ENCODE measurements around the gene CYB561A3.

Gene CYB561A3

DNA sequence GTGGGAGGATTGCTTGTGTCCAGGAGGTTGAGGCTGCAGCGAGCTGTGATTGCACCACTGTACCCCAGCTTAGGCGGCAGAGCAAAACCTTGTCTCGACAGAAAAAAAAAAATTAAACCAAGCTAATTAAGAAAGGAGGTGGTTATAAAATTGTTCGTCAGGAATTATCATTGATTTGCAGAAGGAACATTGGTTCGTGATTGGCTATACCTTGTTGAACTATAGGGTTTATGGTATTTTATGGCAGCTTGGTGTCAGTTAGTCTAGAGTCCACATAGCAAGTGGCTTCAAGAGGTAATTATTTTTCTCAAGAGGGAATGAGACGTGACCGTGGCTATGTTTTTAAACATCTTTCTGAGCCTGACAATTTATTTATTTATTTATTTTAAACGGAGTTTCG, 19.2 kb upstream of the CYB561A3 start:
- Mint-ChIP-seq H3K9me3 (no peaks in the 10 kb centered on the region), H3K4me3 (no peak overlapping the region), H3K27me3 (no peaks in the 10 kb centered on the region), H3K36me3 (ENCODE audit: low read depth) (peaks cover 8% of the 10 kb centered on the region), H3K4me1 (ENCODE audit: low read depth) (peaks cover 41% of the 10 kb centered on the region), H3K27ac (no peak overlapping the region)
- intact Hi-C loops (cut with micrococcal nuclease): loop anchor here (10.0 kb wide), 1 partner anchor 126 kb away; no protein-coding TSS in a partner anchor

GRCh38 chr11:61378713-61379313, 17.1 kb upstream of the CYB561A3 start:
- no peaks in the 10 kb centered on the region for H3K27me3 Mint-ChIP-seq
- intact Hi-C loops (cut with micrococcal nuclease): no loop called here
- H3K27ac Mint-ChIP-seq: no peak overlapping the region
- peaks cover 32% of the 10 kb centered on the region for H3K4me1 Mint-ChIP-seq (ENCODE audit: low read depth)
- no peaks in the 10 kb centered on the region for H3K9me3 Mint-ChIP-seq
- no peak overlapping the region for H3K4me3 Mint-ChIP-seq
- peaks cover 9% of the 10 kb centered on the region for H3K36me3 Mint-ChIP-seq (ENCODE audit: low read depth)

DNA sequence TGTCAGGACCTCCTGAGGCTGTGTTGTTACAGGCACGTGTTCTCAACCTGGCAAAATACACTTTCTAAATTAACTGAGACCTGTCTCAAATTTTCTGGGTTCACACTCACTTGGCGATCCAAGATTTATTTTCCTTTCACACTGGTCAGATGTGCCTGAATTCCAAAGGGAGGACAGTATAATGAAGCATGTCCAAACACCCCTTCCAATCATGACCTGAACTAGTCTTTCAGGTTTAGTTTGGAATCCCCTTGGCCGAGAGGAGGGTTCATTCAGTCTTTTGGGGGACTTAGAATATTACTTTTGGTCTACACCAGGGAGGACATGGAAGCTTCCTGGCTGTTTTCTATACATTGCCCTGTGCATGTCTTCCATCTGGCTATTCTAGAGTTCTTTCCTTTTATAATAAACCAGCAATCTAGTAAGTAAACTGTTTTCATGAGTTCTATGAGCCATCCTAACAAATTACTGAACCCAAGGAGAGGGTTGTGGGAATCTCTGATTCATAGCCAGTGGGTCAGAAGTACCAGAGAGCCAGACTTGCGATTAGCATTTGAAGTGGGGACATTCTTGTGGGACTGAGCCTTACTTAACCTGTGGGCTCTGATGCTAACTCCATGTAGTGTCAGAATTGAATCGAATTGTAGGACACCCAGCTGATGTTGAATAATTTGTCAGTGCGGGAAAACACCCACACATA, 15.9 kb upstream of the CYB561A3 start:
- Mint-ChIP-seq H3K36me3 (ENCODE audit: low read depth) (peaks cover 9% of the 10 kb centered on the region), H3K9me3 (no peaks in the 10 kb centered on the region), H3K27ac (no peak overlapping the region), H3K4me3 (no peak overlapping the region), H3K4me1 (ENCODE audit: low read depth) (peaks cover 26% of the 10 kb centered on the region), H3K27me3 (no peaks in the 10 kb centered on the region)
- intact Hi-C loops (cut with micrococcal nuclease): no loop called here

DNA sequence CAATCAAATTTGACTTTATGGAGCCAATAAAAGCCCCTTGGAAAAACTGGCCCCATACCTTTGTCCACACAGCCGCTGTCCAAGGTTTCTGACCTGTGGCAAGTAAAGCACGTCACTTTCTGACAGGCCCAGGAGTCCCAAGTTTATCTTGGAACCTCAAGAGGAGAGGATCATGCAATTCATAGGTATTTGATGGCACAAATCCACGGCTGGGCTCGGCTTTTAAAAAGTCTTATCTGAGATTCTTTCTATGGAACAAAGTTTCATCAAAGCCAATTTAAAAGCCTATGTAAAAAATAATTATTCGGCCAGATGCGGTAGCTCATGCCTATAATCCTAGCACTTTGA, 14.1 kb upstream of the CYB561A3 start:
- no peaks in the 10 kb centered on the region for H3K27me3 Mint-ChIP-seq
- H3K36me3 Mint-ChIP-seq (ENCODE audit: low read depth): peaks cover 26% of the 10 kb centered on the region
- H3K27ac Mint-ChIP-seq: no peak overlapping the region
- no peak overlapping the region for H3K4me3 Mint-ChIP-seq
- H3K4me1 Mint-ChIP-seq (ENCODE audit: low read depth): peaks cover 15% of the 10 kb centered on the region
- intact Hi-C loops (cut with micrococcal nuclease): no loop called here
- H3K9me3 Mint-ChIP-seq: no peaks in the 10 kb centered on the region

- no peak overlapping the region for H3K27ac Mint-ChIP-seq
- peaks cover 27% of the 10 kb centered on the region for H3K4me1 Mint-ChIP-seq (ENCODE audit: low read depth)
- H3K4me3 Mint-ChIP-seq: no peak overlapping the region
- peaks cover 55% of the 10 kb centered on the region for H3K36me3 Mint-ChIP-seq (ENCODE audit: low read depth)
- H3K9me3 Mint-ChIP-seq: no peaks in the 10 kb centered on the region
- intact Hi-C loops (cut with micrococcal nuclease): no loop called here
- no peaks in the 10 kb centered on the region for H3K27me3 Mint-ChIP-seq
Observed at GRCh38 chr11:61372659-61373420, 11.2 kb upstream of the CYB561A3 start.

DNA sequence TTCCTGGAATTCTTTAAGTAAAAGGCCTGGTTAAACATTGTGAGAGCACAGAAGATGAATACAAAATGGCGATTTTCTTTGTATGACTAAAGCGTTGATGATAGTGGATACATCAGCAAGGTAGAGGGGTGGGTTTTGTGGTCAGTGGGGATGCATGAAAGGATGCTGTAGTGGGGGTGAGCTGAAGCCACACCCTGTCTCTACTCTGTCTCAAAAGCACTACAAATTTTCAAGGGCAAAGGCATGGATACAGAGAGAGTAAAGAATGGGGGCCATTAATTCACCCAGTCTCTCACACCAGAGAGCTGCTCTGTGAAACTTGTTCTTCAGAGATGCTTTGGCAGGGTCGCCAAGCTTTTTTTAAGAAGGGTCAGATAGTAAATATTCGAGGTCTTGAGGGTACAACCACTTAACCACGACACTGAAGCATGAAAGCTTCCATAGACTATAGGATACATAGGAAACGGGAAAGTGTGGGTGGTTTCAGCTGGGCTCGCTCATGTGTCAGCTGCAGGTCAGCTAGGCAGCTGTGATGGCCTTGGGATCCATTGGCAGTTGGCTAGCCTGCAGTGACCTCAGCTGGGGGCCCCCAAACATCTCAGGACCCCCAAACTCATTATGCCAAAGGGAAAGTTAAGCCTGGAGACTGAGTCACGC, 8.8 kb upstream of the CYB561A3 start:
- intact Hi-C loops (cut with micrococcal nuclease): no loop called here
- Mint-ChIP-seq H3K36me3 (ENCODE audit: low read depth) (peaks cover 70% of the 10 kb centered on the region), H3K4me3 (no peak overlapping the region), H3K9me3 (no peaks in the 10 kb centered on the region), H3K27ac (no peak overlapping the region), H3K27me3 (no peaks in the 10 kb centered on the region), H3K4me1 (ENCODE audit: low read depth) (peaks cover 27% of the 10 kb centered on the region)

GRCh38 chr11:61369372-61370348, 8.0 kb upstream of the CYB561A3 start:
- H3K4me3 Mint-ChIP-seq: no peak overlapping the region
- H3K9me3 Mint-ChIP-seq: no peaks in the 10 kb centered on the region
- peaks cover 27% of the 10 kb centered on the region for H3K4me1 Mint-ChIP-seq (ENCODE audit: low read depth)
- peak overlapping the region; percentile 32 for H3K27ac Mint-ChIP-seq
- intact Hi-C loops (cut with micrococcal nuclease): no loop called here
- H3K27me3 Mint-ChIP-seq: no peaks in the 10 kb centered on the region
- peaks cover 76% of the 10 kb centered on the region for H3K36me3 Mint-ChIP-seq (ENCODE audit: low read depth)

DNA sequence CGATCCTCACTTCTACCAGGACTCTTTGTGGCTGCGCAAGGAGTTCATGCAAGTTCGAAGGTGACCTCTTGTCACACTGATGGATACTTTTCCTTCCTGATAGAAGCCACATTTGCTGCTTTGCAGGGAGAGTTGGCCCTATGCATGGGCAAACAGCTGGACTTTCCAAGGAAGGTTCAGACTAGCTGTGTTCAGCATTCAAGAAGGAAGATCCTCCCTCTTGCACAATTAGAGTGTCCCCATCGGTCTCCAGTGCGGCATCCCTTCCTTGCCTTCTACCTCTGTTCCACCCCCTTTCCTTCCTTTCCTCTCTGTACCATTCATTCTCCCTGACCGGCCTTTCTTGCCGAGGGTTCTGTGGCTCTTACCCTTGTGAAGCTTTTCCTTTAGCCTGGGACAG, 7.0 kb upstream of the CYB561A3 start:
- Mint-ChIP-seq H3K27me3 (no peaks in the 10 kb centered on the region), H3K4me3 (no peak overlapping the region), H3K9me3 (no peaks in the 10 kb centered on the region), H3K36me3 (ENCODE audit: low read depth) (peaks cover 87% of the 10 kb centered on the region), H3K27ac (peak overlapping the region; percentile 56), H3K4me1 (ENCODE audit: low read depth) (peaks cover 28% of the 10 kb centered on the region)
- intact Hi-C loops (cut with micrococcal nuclease): no loop called here

GRCh38 chr11:61367406-61367805, 5.7 kb upstream of the CYB561A3 start:
- no peak overlapping the region for H3K4me3 Mint-ChIP-seq
- intact Hi-C loops (cut with micrococcal nuclease): no loop called here
- H3K27me3 Mint-ChIP-seq: no peaks in the 10 kb centered on the region
- H3K9me3 Mint-ChIP-seq: no peaks in the 10 kb centered on the region
- H3K36me3 Mint-ChIP-seq (ENCODE audit: low read depth): peaks cover 89% of the 10 kb centered on the region
- H3K4me1 Mint-ChIP-seq (ENCODE audit: low read depth): peaks cover 40% of the 10 kb centered on the region
- H3K27ac Mint-ChIP-seq: no peak overlapping the region

GRCh38 chr11:61364012-61364675, 2.5 kb upstream of the CYB561A3 start:
- intact Hi-C loops (cut with micrococcal nuclease): no loop called here
- peaks cover 43% of the 10 kb centered on the region for H3K4me1 Mint-ChIP-seq (ENCODE audit: low read depth)
- peaks cover 72% of the 10 kb centered on the region for H3K36me3 Mint-ChIP-seq (ENCODE audit: low read depth)
- H3K27ac Mint-ChIP-seq: no peak overlapping the region
- no peaks in the 10 kb centered on the region for H3K9me3 Mint-ChIP-seq
- no peak overlapping the region for H3K4me3 Mint-ChIP-seq
- no peaks in the 10 kb centered on the region for H3K27me3 Mint-ChIP-seq

- Mint-ChIP-seq H3K4me3 (peak overlapping the region; percentile 100), H3K4me1 (ENCODE audit: low read depth) (peaks cover 45% of the 10 kb centered on the region), H3K27me3 (no peaks in the 10 kb centered on the region), H3K36me3 (ENCODE audit: low read depth) (peaks cover 55% of the 10 kb centered on the region), H3K9me3 (no peaks in the 10 kb centered on the region), H3K27ac (peak overlapping the region; percentile 98)
- intact Hi-C loops (cut with micrococcal nuclease): no loop called here
Observed at GRCh38 chr11:61362542-61362875, 827 bp upstream of the CYB561A3 start.

GRCh38 chr11:61361237-61361740, 393 bp downstream of the CYB561A3 start:
- Mint-ChIP-seq H3K4me1 (ENCODE audit: low read depth) (peaks cover 57% of the 10 kb centered on the region), H3K9me3 (no peaks in the 10 kb centered on the region), H3K27me3 (no peaks in the 10 kb centered on the region), H3K4me3 (peak overlapping the region; percentile 100), H3K36me3 (ENCODE audit: low read depth) (peaks cover 47% of the 10 kb centered on the region), H3K27ac (peak overlapping the region; percentile 98)
- intact Hi-C loops (cut with micrococcal nuclease): loop anchor here (1.0 kb wide), 1 partner anchor 28 kb away; the partner anchor contains the start of genes DDB1 and TKFC

DNA sequence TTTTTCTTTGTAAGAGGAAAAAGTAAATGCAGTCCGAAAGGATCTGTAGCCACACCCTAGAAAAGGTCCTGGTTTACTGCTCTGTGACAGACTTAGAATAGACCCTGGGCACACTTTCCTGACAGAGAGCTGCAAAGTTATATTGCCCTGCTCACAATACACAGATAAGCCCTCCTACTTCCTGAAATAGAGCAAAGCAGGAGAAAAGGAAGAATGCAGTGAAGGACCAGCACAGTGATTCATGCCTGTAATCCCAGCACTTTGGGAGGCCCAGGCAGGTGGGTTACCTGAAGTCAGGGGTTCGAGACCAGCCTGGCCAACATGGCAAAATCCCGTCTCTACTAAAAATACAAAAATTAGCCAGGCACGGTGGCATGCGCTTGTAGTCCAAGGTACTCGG, 2.2 kb downstream of the CYB561A3 start:
- H3K4me3 Mint-ChIP-seq: no peak overlapping the region
- H3K9me3 Mint-ChIP-seq: no peaks in the 10 kb centered on the region
- H3K36me3 Mint-ChIP-seq (ENCODE audit: low read depth): peaks cover 48% of the 10 kb centered on the region
- H3K27ac Mint-ChIP-seq: peak overlapping the region; percentile 15
- H3K4me1 Mint-ChIP-seq (ENCODE audit: low read depth): peaks cover 61% of the 10 kb centered on the region
- intact Hi-C loops (cut with micrococcal nuclease): no loop called here
- no peaks in the 10 kb centered on the region for H3K27me3 Mint-ChIP-seq
